Stimulated activated CD4-positive, alpha-beta T cell treated with anti-CD3 and anti-CD28 coated beads, Interleukin-12 subunit alpha, Interleukin-12 subunit beta, amount 100 ng/mL, for 48 hours (primary cell): ENCODE results near the gene DNAJB4.
"Not testable (repeated sequence)": the region's sequence is repeated elsewhere in the genome, so short reads cannot be mapped to it uniquely, and the experiment has no call there.

Source experiments
- DNase-seq, 3 donors: peaks; one replicate each; pipeline ENCODE4 v3.0.0-alpha.2; 2020; ENCODE audit warnings: low read depth in 2 of 3, low spot score in 1 of 3

DNAJB4 gene

DNA sequence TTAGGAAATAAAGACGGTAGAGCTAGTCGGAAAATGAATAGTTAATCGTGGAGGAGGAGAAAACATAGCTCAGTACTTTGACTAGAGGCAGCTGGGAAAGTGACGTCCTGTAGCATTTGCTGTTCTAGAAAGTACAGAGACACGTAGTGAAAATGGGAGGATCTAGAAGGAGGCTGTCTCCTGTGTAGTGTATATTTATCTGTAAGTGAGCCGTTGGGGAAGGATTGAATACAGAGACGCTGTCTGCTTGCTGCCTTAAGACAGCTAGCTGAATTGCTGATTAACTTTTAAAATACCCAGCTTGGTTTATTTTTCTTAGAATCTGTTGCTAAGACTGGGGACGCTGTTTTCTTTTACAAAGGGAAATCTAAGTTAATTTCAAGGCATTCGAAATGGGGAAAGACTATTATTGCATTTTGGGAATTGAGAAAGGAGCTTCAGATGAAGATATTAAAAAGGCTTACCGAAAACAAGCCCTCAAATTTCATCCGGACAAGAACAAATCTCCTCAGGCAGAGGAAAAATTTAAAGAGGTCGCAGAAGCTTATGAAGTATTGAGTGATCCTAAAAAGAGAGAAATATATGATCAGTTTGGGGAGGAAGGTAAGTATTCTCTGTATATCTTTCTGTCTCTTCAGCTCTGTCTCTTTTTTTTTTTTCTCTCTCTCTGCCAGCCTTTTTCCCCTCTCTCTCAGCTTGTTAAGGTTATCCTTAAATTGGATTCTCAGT is at the start of gene DNAJB4:
DNAJB4 (plus strand) TSS at position 221 of the 729 bp plus-strand sequence; CDS start at position 393, 172 bp downstream.
- DNase-seq: peak; percentile 30 to 56 (median 35)

DNA sequence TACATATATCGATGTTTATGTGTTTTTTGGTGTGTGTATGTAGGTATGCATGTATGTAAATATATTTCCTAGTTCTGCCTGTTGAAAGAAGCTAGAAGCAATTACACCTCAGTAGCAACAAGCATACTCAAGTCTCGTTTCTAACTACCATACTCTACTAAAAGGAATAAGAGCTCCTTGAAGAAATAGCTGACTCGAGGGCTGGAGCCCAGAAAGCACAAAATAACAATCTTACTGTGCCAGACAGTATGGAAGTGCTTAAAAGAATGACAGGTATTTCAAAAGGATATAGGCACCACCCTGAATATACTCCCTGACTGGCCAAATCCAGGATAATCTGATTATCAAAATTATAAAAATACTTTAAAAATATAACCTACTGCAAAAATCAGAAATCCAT is 49.0 kb upstream of the DNAJB4 start:
- DNase-seq: no peak

DNA sequence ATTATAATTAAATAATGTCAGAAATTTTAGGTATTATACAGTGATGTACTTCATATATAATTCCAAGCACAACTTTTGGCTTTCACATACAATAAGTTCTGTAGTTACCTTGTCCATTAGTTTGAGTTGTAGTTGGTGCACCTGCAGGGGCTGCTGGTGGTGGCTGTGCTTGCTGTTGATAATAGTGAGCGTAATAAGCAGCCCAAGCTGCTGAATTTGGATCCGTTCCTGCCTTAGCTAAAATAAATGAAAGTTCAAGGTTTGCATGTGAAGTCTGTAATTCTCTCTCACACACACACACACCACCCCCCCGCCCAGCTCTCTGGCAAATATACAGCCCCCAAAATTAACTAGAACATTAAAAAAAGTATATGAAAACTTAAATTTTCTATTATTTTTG is 48.3 kb upstream of the DNAJB4 start:
- DNase-seq: no peak

DNA sequence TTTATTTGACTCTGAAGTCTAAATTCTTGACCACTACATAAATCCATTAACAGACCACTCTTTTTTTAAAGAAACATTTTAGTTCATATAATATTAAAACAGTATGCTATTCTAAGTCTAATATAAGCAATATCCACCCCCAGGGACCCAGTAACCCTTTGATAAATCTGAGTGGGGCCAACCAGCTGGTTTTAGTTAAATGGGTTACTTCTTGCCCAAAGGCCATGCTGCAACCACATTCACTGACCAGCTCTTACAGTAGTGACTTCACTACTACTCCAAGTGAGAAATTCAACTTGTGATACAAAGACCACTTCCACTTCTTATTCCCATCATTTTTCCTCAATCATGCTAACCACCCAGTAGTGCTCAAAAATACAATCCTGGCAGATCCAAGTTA is 46.3 kb upstream of the DNAJB4 start:
- DNase-seq: no peak

DNA sequence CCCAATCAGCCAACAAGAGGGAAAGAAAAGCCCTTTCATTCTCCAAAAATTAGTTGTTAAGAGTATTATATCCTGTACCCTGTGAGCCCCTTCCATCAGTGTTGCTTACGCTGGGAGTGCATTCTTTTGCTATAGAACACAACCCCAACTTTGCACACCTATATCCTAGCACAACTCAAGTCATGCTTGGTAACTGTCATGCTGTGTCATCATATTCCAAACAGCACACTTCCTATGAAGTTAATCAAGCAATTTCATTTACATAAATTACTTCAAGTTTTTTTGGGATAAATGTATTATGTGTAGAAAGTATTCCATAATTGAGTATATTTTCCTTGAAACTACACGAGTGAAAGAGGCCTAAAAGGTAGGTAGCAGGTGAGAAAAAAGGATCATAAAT is 45.9 kb upstream of the DNAJB4 start:
- DNase-seq: no peak

DNA sequence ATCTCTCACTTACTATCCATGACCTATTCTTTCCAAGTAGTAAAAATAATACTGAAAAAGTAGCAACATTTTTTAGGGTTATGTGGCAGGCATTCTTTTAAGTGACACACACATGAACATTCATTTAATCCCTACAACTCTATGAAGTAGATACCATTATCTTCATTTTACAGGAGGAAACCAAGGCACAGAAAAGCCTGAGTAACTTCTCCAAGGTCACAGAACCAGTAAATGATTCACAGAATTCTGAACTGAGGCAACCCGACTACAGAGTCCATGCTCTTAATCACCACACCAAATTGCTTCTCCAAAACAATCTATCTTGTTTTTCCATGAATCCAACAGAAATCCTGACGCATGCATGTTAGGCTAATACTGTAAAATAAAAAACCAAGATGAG is 43.3 kb upstream of the DNAJB4 start:
- no peak for DNase-seq

DNA sequence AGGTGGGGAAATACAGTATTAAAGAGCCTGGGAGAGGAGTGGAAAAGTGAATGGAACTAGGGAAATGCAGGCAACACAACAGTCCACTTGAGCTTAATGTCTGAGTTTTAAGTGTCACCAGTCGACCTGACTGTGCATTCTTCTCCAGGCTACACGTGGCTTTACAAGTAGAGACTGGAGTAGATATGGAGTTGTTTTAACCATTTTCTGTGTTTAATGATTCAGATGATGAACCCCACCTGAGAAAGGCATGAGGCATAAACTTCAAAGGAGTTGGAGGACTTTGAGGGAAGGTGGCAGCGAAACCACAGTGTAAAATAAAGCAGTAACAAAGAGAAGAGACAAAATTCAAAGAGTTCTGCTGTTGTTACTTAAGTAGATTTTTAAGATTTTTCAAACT is 38.4 kb upstream of the DNAJB4 start:
- DNase-seq: no peak

DNA sequence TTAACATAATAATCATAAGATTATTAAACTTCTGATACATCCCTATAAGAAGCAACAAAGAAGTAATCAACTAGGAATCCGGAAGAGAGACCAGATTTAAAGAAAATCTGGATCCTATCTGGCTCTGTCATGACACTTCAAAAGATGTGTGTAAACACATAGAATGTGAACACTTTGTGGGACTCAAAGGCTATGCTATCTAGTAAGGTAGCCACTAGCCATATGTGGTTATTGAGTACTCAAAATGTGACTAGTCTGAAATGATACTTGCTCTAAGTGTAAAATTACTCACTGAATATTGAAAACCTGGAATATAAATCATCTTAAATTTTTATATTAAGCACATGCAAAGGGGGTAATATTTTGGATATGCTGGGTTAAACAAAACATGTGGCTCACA is 34.5 kb upstream of the DNAJB4 start:
- DNase-seq: no peak

DNA sequence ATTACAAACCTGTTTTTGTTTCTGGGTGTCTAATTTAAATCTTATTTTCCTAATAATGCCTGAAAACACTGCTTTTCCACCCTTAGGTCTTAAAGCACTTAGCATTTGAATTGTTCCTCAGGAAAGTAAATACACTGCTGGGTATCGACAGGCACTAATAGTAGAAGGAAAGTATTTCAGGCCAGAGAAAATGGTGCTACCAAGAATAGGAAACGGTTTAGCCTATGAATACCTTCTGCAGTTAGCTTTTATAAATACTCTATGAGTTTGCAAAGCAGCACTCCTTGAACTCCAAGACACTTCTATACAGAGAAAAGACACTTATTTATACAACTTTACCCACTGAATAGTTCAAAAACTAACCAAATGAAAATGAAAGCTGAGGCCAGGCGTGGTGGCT is 32.7 kb upstream of the DNAJB4 start:
- DNase-seq: no peak

DNA sequence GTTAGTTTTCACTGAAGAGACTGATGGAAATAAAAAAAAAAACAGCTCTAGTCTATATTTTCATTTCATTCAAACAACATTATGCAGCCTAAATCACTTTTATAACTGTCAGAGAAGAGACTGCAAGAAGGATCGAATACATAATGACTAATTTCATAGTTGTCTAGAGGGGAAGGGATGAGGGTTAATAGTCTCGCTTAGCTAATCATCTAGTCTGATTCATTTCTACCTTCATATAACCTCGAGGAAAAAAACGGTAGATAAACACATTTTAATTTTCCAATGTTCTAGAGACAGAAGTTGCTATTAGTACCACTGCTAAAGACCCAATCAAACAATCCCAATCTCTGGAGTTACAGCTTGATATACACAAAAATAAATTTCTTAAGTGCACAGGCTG is 29.4 kb upstream of the DNAJB4 start:
- DNase-seq: no peak

DNA sequence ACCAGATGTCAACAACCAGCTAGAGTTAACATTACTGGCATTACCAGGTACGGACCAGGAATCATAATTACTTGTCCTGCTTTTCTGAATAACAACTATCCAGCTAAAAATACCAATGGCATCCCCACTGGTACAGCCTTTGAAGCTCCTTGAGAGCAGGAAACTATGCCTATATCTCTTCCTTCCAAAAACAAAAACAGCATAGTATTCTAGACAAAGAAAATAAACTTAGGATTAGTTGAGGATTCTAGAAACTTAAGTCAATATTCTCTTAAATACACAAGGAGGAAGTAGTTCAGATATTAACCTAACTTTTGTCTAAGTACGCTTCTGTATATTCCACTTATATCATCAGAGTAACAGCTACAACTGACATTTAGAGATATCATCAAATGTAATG is 28.8 kb upstream of the DNAJB4 start:
- no peak for DNase-seq

DNA sequence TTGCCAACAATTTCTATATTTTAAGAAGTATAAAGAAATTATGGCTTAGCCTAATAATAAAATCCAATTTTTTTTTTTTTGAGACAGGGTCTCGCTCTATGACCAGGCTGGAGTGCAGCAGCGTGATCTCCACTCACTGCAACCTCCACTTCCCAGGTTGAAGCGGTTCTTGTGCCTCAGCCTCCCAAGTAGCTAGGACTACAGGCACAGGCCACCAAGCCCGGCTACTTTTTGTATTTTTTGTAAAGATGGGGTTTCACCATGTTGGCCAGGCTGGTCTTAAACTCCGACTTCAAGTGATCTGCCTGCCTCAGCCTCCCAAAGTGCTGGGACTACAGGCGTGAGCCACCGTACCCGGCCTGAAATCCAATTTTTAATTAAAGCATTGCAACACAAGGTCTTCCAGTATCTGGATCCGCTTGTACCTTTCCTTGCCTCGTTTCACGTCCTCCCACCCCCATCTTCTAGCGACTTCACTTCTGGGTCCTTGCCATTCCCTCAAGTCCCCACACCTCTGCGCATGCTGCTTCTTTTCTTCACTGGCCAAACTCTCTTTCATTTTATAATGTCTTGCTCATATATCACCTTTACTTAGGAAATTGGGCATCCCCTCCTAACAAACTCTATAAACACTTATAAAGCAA is 28.2 kb upstream of the DNAJB4 start:
- DNase-seq: no peak

DNA sequence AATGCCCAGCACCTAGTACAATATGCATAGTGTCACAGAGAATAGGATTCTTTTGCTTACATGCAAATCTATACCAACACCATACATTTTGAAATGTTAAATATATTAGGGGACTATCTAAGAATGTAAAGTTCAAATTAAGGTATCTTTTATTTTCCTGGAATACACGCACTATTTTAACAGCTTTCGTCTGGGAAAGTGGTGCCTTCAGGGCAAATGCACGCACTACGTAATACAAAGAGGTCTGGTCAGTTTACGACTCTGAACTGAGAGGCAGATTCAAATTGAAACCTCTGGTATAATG is 26.8 kb upstream of the DNAJB4 start:
- DNase-seq: no peak

DNA sequence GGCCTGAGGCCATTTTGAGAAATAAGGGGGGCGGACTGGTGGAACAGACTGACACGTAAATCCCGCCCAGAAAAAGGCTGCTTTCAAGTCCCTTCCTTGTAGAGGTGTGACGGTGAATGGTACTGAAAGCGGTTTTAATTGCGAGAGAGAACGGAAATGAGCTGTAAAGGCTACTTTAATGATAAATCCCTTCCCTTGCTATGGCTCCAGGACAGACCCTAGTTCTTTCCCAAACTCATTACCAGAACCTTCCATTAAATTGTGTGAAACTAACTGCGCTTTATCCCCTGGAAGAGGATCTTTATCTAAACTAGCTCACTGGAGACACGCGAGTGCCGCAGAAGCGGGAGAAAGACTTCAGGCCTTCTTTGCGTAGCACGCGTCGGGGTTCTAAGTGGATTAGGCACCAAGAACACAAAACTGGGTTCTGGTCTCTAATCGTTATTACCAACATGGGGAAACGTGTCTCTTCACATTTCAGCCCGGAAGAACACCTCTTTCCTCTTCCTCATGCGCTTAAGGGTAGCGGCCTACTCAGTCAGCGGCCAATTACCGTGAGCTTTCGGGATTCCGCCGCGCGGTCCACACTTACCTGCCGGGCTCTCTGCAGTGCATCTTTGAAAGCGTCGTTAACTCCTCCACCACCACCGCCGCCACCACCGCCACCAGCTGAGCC is 26.3 kb upstream of the DNAJB4 start:
- DNase-seq: peak; percentile 65 to 77 (median 70)

DNA sequence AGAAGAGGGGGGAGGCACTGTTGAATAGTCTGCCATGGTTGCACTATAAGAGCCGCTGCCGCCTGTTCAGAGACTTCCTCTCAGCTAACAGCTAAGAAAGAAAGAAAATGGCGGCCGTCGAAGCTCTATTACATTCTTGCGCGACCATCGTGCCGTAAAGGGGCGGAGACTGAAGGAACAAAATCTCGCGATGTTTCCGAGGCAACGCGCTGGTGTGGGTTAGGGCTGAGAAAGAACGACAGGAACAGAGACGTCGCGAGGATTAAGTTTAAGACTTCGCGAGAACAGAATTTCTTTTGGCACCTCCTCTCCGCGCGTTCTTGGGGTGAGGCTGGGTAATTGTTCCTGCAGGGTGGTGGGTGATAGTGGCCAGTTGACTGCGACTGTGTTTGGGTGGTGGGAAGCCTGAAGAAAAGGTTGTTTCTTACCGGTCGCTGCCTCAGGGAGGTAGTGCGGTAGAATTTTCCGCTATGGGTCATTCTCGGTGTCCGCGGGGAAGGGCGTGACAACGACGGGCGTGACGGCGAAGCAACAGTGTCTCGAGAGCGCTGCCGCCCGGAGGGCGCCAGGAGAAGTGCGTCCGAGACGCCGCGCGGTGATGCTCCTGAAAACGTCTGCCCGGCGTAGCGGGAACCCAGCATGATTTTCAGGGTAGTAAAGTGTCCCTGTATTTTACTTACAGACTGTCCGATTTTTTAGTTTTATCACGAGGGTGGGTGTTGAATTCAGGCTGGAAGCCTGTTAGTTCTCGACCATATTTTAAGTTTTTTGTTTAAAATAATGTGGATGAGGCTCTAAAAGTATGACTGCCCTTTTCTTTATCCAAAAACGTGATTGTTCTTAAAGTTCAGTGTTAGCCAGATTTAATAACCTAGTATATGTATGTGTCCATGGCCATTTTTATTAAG is 25.5 kb upstream of the DNAJB4 start, which contains the start of gene FUBP1:
FUBP1 (minus strand) TSS at position 104 of the 908 bp plus-strand sequence; CDS start at position 36, 68 bp downstream.
- DNase-seq: peak; percentile 92 to 98 (median 95)

DNA sequence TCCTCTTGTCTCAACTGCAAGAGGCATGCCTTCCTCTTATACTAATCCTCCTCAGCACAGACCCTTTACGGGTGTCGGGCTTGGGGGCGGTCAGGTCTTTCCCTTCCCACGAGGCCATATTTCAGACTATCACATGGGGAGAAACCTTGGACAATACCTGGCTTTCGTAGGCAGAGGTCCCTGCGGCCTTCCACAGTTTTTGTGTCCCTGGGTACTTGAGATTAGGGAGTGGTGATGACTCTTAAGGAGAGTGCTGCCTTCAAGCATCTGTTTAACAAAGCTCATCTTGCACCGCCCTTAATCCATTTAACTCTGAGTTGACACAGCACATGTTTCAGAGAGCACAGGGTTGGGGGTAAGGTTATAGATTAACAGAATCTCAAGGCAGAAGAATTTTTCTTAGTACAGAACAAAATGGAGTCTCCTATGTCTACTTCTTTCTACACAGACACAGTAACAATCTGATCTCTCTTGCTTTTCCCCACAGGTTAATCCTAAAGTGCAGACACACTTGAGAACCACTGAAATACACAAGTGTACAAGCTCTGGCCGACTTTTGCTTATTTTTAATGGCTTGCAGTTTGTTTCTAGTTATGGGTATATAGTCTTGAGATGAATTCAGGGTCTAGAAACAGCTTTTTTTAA is 21.3 kb upstream of the DNAJB4 start:
- DNase-seq: not testable (repeated sequence)

DNA sequence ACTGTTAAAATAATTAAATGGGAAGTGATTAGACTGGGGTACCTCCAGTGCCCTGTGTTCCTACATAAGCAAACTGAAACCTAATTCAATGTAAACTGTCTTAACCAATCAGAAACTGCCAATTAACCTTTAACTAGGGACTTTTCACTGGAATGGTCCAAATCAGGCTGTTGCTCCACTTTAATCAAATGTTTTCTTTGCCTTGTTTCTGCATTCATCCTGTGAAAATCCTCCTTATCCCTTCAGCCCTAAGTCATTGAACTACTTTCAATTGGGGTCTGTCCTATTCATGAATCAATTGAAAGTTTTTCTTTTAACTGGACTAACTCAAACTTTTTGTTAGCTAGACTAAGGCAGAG is 20.8 kb upstream of the DNAJB4 start:
- no peak for DNase-seq

DNA sequence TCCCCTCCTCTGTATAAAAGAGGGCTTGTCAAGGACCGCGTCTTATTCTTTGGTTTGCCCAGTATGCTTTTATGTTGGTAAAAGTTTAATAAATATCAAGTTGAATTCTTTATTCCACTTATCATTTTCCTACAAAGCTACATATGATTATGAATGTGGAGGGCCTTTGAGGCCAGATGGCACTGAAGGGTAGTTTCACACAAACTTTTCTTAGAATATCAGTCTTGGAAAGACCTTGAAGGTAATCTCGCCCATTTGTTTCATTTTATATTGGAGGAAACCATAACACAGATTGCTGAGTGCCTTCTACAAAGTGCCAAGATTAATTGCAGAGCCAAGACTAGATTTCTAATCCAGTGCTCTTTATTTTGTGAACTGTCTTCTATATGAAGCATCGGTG is 20.1 kb upstream of the DNAJB4 start:
- no peak for DNase-seq

DNA sequence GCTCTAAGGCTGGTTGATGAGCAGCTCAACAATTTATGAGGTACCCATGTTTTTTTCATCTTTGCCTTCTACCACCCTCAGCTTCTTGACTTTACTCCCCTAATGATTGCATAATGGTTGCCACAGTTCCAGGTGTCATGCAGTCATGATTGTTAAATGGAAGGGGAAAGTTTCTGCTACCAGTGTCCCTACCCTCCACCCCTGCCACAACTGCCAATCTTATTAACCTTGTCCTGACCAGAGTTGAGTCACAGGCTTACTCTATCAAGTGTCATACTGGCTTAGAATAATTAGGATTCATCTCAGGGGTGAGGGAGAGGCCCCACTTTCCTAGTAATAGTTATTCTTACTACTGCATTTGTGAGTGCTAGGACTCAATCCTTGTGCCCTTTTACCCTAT is 17.9 kb upstream of the DNAJB4 start:
- peak in 1 of 3 donors; percentile 14 for DNase-seq

DNA sequence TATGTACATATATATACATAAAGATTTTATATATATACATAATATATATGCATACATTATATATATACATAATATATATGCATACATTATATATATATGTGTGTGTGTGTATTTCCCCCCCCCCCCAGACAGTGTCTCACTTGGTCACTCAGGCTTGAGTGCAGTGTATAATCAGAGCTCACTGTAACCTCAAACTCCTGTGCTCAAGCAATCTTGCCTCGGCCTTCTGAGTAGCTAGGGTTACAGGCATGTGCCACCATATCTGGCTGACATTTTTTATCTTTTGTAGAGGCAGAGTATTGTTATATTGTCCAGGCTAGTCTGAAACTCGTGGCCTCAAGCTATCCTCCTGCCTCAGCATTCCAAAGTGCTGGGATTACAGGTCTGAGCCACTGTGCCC is 16.8 kb upstream of the DNAJB4 start:
- DNase-seq: no peak

DNA sequence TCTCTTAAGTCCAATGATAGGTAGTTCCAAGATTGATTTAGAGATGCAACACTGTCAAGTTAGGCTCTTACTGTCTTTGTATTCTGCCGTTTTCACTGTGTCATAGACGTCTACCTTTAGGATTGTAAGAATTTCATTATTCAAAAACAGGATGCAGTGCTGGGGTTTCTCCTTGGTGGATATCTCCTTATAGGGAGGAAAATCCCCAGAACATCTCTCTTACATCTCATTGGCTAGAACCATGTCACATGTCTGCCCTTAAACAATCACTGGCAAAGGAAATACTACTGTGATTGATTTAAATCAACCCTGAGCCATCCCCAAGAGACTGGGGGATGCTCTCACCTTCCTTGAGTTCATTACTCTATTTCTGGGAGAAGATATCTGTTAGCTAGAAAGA is 15.0 kb upstream of the DNAJB4 start:
- no peak for DNase-seq
